HG03378 (cell line): ENCODE data around the gene SPAM1.
"Not testable (repeated sequence)": the region's sequence is repeated elsewhere in the genome, so short reads cannot be mapped to it uniquely, and the experiment has no call there.

Source experiments
- ATAC-seq: cut with Tn5 transposase; IDR thresholded peaks from one replicate; pipeline ENCODE4 v1.9.1; 2021; ENCODE audit warnings: mild to moderate bottlenecking, moderate library complexity; ENCODE audit not compliant: unreplicated experiment

Gene SPAM1

DNA sequence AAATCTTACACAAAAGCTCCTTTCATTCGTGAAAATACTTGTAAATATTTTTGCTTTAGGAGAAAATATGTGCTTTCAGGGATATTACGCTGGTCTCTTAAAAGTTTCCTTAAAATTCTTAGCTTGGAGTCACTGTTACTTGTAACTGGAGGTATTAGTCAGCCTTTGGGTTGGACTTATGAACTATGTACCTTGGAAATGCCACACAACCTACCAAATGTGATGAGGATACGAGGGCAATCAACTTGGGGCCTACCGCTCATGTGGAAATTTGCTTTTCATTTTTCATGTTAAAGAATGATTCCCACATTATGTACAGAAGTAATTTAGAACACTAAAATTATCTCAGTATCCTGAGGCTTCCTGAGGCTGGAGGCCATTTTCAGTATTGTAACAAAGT, 23.1 kb downstream of the SPAM1 start:
- no peak for ATAC-seq

DNA sequence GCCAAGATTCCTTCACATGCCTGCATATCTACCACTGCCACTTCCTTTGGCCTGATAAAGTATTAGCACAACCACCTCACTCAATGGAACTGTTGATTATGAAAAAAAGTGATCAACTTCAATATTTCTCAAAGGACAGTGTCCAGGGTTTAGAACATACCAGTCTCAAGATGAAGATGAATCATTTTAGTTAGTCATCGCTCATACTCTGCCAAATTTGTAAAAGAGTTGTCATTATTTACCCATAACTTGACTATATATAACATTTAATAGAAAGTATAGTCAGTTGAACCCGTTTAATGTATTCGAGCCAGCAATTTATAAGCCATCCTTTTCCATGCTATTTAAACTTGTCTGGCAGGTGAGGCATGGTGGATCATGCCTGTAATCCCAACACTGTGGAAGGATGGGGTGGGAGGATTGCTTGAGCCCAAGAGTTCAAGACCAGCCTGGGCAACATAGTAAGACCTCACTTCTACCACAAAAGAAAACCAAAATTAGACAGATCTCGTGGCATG, 33.2 kb downstream of the SPAM1 start:
- ATAC-seq: no peak

DNA sequence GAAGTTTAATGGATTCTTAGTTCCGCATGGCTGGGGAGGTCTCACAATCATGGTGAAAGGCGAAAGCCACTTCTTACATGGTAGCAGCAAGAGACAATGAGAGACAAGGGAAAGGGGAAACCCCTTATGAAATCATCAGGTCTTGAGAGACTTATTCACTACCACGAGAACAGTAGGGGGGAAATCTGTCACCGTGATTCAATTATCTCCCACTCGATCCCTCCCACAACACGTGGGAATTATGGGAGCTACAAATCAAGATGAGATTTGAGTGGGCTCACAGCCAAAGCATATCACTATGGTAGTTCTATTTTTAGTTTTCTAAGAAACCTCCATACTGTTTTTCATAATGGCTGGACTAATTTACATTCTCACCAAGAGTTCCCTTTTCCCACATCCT, 36.7 kb downstream of the SPAM1 start:
- no peak for ATAC-seq

DNA sequence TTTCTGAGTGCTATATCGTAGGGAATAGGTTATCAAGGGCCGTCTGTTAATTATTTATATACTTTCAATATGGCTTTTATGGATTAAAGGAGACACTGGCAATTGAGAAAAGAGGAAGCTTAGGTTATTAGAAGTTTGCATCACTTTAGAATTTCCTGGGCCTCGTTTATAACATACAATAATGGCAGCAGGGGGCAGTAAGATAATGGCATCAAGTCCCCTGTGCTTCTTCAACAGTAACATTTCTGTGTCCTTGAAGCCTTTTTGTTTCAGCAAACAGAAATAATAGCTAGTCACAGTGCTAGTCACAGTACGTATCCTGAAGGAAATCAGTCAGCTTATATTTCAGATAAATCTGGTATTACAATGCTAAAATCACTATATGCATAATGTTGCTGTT, 41.9 kb downstream of the SPAM1 start:
- ATAC-seq: no peak

DNA sequence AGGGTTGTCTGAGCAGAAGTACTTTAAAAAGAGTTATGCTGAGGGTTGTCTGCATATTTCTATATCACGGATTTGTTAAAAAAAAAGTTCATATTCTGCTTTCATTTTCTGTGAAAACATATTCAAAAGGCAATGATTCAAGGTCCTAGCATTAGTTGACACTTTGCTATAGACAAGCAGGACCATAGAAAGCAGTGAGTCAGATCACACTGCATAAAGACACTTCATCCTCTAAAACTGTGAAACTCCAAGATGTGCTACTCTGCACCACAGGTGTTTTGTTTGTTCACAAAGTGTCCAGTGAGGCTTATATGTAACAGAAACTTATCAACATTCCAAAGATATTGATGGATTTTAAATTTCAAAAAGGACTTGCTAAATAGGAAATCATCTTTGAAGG, 47.0 kb downstream of the SPAM1 start:
- no peak for ATAC-seq

DNA sequence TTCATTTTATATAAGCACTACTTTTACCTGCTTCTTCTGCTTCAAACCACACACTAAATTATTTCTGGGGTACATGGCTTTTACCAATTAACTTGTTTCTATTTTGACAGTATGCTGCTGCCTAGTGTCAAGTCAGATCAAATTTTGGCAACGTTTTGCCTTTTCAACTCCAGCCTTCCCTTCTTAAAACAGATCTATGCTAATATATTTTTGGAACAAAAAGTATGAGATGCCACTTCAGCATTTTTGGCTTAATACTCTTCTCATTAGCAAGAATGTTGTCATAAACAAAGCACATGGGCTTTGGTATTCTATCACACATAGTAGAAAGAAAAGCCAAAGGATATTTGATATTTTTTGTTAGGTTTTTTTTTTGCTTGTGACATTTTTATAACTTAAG, 47.8 kb downstream of the SPAM1 start:
- no peak for ATAC-seq

DNA sequence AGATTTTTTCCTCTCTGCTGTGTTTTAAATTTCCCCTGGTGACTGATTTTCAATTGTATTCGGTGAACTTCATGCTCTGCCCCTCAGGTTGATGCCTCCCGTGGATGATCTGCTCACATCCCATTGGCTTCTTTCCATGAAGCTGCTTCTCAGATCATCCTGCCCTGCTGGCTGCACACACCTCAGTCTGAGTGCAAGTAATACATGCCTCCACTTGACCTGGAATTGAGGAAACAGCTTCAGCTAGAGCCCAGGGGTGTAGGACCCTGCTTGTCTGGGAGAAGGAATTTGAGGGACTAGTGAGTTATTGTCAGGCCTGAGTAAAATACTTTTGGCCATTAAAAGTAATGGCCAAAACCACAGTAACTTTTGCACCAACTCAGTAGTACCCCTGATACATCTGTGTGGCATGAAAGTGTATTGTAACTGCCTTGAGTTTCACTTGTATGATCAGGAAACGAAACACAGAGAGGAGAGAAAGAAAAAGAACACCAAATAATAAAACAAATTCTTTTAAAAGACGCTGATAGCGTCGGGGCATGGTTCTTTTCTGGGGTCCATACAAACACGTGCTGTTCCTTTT, 49.4 kb downstream of the SPAM1 start:
- ATAC-seq: no peak

DNA sequence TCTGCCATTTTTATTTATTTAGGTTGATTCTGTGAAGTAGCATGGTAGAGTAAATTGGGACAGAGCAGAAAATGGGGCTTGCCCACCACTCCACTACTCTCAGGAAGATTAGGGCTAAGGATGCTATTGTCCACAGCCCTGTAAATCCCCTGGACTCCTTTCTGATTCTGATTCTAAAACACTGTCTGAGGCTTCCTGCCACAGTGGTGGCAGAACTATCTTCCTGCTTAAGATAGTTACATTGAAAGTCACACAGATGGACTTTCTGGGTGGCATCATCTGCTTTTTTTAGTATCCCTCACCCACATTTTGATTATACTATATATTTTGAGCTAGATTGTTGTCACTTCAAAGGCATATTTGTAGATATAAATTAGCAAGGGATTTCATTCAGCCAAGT, 50.0 kb downstream of the SPAM1 start:
- ATAC-seq: no peak

DNA sequence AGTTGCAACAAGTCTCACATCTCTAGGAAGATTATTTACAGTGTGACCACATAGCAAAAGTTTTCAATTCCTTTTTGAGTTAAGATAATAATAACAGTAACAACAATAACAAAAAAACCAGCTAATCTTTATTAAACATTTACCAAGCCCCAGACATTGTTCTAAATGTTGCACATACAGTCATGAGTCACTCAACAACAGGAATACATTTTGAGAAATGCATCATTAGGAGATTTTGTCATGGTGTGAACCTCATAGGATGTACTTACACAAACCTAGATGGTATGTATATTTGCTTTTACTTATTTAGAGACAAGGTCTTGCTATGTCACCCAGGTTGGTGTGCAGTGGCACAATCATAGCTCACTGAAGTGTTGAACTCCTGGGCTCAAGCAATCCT, 52.0 kb downstream of the SPAM1 start:
- no peak for ATAC-seq

DNA sequence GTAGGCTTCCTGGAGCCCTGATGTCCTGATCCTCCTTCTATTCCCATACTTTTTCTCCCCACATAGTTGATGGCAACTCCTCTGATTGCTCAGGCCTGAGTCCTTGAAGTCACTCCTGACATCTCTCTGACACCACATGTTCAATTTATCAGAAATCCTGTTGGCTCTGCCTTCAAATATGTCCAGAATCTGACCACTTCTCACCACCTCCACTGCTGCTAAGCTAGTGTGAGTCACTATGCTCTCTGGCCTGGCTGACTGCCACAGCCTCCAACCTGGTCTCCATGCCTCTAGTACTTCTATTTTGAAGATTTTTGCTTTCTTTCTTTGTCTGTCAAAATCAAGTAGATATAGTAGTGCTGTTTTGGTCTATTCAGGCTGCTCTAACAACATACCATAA, 54.8 kb downstream of the SPAM1 start:
- ATAC-seq: no peak

DNA sequence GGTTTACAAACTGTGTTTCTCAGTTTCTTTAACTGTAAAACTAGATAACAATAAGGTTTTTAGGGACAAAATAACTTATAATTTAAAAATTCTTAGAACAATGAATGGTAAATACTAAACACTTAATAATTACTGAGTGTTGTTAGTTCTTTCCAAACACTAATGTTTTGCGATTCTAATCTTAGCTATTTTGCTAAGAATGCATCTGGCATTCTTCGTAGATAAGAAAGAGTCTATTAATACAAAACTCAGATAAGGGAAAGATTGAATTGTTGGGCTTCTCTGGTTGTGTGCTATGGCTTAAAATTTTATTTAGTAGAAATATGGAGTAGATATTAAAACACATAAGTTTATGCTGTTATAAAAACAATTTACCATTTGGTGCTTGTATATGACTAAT, 62.4 kb downstream of the SPAM1 start:
- no peak for ATAC-seq

DNA sequence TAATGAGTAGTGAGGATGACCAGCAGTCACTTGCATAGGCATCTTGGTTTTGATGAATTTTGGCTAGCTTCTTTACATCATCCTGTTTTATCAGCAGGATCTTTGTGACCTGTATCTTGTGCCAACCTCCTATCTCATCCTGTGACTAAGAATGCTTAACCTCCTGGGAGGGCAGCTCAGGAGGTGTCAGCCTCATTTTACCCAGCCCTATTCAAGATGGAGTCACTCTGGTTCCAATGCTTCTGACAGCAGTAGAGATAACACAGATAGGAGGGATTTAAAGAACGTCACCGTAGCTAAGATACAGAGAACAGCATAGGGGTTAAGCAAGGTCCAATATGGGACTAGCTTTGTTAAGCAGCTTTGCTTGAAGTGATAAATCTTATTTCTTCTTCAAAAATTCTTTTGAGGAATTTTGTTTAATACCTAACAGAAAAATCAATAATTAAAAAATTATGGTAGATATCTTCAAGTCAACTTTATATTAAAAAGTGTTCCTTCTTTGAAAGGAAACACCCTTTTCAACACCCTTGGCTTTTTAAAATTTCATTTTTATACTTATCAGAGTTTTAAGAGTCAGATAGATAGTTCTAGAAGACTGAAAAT, 68.0 kb downstream of the SPAM1 start:
- no peak for ATAC-seq

DNA sequence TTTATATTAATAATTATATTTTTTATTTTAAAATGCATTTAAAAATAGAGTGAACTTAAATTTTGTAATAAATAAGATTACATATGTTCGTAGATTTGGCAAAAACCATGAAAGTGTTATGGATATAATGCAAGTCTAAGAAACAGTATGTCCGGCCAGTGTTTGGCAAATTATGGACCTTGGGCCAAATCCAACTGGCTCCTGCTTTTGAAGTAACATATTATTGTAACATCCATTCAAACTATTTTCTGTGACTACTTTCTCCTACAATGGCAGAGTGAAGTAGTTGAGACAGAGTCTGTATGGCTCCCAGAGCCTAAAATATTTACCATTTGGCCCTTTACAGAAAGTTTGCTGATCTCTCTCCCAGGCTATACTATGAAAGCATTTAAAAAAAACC, 69.0 kb downstream of the SPAM1 start:
- ATAC-seq: no peak

DNA sequence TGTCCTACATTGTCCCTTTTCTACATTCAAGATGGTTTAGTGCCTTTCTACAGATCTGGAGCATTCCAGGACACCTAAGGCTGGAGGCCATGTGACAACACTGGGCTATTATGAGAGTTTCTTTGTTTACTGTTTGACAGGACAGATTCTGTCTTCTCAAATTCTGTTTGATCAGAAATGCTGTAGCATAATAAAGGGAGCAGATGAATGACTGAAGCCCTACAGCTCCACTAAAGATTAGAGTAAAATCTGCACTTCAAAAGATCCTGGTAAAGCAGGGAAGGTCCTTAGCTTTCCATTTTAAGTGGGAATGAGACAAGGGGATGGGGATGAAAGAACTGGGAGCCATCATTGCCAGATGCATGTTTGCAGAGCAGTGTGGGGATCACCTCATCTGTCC, 69.4 kb downstream of the SPAM1 start:
- no peak for ATAC-seq

DNA sequence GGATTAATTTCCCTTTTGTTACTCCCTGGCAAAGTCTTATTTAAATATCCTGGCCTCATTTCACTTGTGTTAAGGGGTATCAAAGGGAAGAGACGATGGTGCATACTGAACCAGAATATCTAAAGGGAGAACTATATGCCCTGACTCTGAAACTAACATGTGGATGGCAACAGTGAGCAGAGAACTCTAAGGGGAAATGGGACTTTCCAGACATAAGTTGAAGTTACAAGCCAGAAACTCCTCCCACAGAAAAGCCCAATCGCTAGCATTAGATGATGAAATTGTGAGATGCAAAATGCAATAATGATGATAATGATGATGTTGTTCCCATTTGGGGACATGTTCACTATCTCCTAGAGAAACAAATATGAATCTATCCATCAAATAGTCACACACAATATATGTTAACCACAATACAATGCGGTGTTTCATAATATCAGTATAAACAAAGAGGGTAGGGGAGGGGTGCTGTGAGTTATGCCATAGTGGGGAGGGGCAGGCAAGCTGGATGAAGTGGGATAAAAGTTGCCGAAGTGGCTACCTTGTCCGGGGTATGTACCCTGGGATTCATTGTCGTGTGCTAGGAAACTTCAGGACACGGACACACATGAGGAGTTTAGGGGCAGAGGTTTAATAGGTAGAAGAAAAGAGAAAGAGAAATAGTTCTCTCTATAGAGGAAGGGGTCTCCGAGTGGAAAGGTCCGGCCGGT, 70.7 kb downstream of the SPAM1 start:
- ATAC-seq: no peak

DNA sequence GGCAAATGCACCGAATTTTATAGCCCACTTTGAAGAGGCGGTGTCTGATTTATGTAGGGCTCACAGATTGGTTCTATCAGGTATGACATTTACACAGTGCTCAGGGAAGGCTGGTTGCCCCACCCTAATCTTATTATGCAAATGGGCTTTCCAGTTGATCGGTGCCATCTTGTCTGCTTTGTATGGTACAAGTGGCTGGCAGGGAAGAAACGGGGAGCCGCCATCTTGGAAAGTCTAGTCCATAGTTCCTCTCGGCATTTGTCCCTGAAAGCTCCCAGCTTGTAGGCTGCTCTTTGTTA, 71.2 kb downstream of the SPAM1 start:
- ATAC-seq: no peak

DNA sequence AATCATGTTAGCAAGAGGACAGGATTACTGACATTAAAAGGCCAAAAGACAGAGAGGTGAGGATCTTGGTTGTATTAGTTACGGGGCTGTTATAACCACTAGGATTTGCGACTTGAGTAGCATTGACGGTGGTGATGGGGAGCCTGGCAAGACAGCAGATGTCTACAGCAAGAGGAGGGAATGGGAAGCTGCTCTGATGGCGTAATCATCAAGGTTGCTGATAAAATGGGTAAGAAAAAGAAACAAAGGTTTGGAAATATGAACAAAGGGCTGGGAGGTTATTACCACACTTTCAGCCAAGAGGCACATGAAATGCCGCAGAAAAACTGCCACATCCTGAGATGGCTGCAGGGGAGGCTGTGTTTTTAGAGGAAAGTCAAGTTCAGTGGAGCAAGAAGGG, 73.9 kb downstream of the SPAM1 start:
- no peak for ATAC-seq

DNA sequence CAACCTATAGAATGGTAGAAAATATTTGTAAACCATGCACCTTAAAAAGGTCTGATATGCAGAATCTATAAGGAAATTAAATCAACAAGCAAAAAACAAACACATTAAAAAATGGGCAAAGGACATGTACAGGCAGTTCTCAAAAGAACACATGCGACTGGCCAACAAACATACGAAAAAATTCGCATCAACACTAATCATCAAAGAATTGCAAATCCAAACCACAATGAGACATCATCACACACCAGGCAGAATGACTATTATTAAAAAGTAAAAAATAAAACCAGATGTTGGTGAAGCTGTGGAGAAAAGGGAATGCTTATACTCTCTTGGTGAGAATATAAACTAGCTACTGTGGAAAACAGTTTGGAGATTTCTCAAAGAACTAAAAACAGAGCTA, 74.7 kb downstream of the SPAM1 start:
- ATAC-seq: no peak

DNA sequence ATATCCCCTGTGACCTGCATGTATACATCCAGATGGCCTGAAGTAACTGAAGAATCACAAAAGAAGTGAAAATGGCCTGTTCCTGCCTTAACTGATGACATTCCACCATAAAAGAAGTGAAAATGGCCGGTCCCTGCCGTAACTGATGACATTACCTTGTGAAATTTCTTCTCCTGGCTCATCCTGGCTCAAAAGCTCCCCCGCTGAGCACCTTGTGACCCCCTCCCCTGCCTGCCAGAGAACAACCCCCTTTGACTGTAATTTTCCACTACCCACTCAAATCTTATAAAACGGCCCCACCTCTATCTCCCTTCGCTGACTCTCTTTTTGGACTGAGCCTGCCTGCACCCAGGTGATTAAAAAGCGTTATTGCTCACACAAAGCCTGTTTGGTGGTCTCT, 83.3 kb downstream of the SPAM1 start:
- ATAC-seq: not testable (repeated sequence)

DNA sequence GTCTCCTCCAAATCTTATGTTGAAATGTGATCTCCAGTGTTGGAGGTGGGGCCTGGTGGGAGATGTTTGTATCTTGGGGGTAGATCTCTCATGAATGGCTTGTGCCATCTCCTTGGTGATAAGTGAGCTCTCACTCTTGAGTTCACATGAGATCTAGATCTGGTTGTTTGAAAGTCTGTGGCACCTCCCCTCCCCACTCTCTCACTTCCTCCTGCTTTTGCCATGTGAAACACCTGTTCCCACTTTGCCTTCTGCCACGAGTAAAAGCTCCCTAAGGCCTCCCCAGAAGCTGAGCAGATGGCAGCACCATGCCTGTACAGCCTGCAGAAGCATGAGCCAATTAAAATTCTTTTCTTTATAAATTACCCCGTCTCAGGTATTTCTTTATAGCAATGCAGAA, 84.3 kb downstream of the SPAM1 start:
- ATAC-seq: no peak
